Fibroblast of mammary gland (primary cell): Measurements from ENCODE around the gene TBC1D21.

Experiments used
- DNase-seq: peaks from one replicate; pipeline ENCODE4 v3.0.0-alpha.2; 2010; ENCODE audit warnings: low read depth
- H3K4me3 ChIP-seq: 2 replicates; pipeline ENCODE4 v1.5.1; 2011; ENCODE audit warnings: low read depth, mild to moderate bottlenecking, low read length, moderate library complexity; ENCODE audit not compliant: control insufficient read depth
- CTCF ChIP-seq: conservative IDR thresholded peaks from 2 replicates; pipeline ENCODE4 v1.5.1; 2011; ENCODE audit warnings: low read depth, low read length, inconsistent platforms; ENCODE audit not compliant: control insufficient read depth, insufficient read depth

The TBC1D21 gene

DNA sequence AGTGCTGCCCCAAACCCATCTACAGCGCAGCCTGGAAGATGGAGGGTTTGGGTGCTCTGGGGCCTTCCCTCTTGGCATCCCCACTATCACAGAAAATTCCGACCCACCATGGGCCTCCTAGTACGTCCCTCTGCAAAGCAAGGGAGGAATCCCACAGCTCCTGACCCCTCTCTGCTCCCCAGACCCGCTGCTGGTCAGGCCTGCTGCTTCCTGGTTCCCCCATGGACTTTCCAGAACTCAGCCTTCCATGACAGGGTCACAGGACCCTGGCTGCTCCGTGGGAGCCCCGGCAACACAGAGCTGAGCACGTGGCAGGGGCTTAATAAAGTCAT, 49.8 kb downstream of the TBC1D21 start:
- no peak for TF ChIP-seq CTCF
- no peak overlapping the region for H3K4me3 ChIP-seq
- no peak for DNase-seq

DNA sequence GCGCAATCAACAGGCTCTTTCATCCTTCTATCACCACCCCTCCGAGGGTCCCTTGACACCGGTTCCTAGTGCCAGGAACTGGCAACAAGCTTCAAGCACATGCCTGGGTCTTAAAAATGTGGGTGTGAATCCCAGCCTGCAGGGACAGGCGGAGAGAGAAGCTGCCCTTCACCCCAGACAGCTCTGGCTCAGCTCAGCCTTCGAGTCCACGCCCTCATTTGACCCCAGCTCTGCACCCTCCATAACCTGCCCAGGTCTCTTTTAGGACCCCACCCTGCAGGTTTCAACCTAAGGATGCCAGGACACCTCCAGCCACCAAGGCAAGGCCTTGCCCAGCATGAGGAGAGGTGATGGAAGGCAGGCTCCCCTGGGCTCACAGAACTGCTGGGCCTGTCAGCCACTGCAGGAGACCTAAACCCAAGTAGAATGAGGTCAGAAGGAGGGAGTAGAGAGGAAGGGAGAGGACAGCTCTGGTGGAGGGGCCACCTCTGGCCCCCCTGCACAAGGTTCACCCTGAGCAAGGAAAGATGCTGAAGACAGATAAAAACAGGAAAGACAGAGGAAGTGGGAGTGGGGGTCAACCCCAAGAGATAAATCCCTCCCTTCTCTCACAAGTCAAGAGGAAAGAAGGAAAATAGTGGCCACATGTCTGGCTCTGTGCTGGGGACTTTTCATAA, 50.3 kb downstream of the TBC1D21 start:
- TF ChIP-seq CTCF = no peak
- no peak for DNase-seq
- no peak overlapping the region for H3K4me3 ChIP-seq

DNA sequence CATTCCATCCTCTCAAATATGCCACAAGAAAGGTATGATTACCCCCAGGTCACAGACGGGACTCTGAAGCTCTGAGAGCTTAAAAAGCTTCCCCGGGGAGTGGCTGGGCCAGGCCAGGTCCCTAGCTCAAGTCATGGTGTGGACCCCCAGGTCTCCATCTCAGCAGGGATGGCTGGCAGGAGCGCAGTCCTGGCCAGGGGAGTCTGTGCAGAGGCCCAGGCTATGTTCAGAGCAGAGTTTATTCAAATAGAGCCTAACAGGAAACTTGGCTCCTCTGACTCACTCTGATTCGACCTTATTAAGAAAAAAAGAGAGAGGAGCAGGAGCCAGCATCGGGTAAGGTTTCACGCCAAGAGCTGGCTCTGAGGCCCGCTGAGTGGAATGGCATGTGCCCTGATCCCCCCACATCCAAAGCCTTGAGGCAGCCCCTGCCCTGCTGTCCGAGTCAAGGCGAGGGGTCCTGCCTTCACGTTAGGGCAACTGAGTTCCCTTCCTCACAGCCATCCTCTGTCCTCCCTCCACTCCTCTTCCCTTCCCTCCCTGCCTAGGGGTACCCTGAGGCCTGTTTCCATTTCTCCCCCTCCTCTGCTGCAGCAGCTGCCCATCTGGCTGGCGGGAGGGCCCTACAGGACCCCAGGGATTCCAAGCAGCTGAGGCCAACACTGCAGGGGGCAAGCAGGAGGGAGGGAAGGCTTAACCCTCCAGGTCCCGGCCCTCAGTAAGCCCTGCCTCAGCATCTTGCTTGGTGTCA, 51.0 kb downstream of the TBC1D21 start:
- H3K4me3 ChIP-seq = no peak overlapping the region
- peak; percentile 91 for DNase-seq
- TF ChIP-seq CTCF = no peak

DNA sequence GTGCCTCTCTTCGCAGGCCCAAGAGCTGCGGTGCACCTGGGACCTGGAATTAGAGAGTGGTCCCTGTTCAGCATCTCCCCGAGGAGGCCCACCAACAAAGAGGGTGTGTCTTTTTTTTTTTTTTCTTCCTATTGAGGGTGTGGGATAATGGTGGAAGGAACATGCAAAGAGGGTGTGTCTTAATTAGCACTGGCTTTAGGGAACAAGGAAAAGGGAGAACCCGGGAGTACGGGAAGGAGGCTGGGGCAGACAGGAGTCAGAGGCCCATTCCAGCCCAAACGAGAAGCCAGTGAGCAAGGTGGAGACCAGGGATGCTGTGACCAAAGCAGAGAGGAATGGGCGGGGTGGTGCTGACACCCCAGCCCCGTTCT, 52.5 kb downstream of the TBC1D21 start:
- TF ChIP-seq CTCF = no peak
- H3K4me3 ChIP-seq = peak overlapping the region; percentile 81
- DNase-seq = no peak

- H3K4me3 ChIP-seq = peak within 1 kb of the TSS; percentile 81
- peak; percentile 88 for DNase-seq
- TF ChIP-seq CTCF = no peak
Observed at GRCh38 chr15:73926219-73927002, 53.0 kb downstream of the TBC1D21 start, which contains the start of gene LOXL1. Gene LOXL1, plus strand, starts transcription at chr15:73926462. Its CDS starts 322 bp downstream, at chr15:73926784.

- DNase-seq = no peak
- no peak for TF ChIP-seq CTCF
- peak overlapping the region; percentile 81 for H3K4me3 ChIP-seq
Observed at GRCh38 chr15:73927003-73927475, 53.7 kb downstream of the TBC1D21 start.
